Myocyte (in vitro differentiated cells): ENCODE results near the gene RPS17. TPM values are rescaled to one million over a fixed set of nuclear protein-coding genes. Genes with fewer than 3 reads are reported as not detected.
A peak's percentile ranks its signal among the peaks of the same experiment; 100 is the strongest.
"Not testable (repeated sequence)": the region's sequence is repeated elsewhere in the genome, so short reads cannot be mapped to it uniquely, and the experiment has no call there.

Experiments used
- DNase-seq: peaks from one replicate; pipeline ENCODE4 v3.0.0-alpha.2; 2012; ENCODE audit warnings: low read depth
- total RNA-seq: library from RNA; depleted of rRNA; stranded (reverse); fragments of >200 nt; gene quantifications from 2 replicates; pipeline ENCODE4 v1.2.3, GENCODE V29; 2014

The RPS17 gene
- total RNA-seq, 1 donor from 2014 or later: 1,837 TPM

DNA sequence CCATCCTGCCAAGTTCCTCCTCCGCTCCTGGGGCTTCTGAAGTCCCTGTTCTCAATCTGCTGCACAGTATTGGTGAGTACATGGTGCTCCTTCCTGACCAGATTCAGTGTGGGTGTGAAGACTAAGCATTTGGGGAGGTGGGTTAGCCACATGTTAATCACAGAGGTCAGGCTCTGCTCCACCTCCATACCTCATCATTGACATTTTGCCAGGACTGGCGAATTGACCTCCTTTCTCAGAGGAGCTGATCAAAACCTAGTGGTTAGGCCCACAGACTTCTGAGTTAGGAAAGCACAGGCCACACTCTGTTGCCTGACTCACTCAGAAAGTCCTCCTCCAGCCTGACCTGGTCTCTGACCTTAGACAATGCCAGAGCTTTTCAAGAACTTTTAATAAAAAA, 8.4 kb upstream of the RPS17 start:
- DNase-seq: no peak

DNA sequence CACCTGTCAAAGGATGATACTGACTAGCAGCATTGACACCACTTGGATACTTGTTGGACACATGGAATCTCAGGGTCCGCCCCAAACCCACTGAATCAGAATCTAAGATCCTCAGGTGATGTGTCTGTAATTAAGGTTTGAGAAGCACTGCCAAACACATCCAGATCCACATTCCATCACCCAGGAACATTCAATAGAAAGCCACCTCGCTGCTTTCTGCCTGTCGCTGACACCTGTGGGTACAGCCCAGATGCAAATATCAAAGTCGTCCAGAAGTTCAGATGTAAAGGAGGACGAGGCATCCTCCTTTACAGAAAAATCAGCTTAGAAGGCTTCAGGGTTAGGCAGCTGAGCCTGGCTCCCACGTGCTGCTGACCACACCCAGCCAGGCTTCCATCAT, 5.2 kb upstream of the RPS17 start:
- no peak for DNase-seq

DNA sequence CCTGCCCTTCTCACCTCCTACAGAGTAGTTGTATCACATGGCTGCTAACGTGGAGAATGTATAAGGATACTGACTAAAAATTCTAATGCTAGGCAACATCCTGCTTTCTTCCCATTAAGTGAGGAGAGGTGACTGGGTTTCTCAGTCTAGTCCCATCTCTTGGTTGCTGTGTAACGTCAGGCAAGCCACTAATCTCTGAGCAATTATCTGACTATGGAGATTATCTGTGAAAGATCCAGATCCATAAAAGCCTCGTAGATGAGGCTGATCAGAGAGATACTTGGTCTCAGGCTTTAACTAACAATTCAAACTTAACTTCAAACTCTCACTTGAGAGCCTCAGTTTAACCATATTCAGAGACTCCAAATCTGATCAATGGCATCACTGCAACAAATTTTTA, 4.7 kb upstream of the RPS17 start:
- DNase-seq: no peak

- DNase-seq: no peak
These were observed 4.2 kb upstream of the RPS17 start for GRCh38 chr15:82544431-82544830.

DNA sequence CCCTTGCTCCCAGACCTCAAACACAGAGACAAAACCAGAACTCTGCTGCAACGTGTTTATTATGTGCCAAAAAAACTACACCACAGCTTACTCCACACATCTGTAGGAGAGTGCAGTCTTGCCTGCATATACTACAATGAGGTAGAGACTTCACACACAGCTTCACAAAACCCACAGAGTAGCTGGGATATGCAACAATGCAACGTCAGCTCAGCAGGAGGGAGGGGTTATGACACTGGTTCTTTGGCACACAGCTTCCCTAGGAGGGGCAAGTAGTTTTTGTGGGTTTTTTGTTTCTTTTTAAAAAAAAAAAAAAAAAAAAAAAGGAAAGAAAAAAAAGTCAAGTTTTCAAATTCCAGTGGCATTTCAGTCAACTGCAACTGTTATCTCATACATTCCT, 2.9 kb upstream of the RPS17 start:
- DNase-seq: peak; percentile 49

DNA sequence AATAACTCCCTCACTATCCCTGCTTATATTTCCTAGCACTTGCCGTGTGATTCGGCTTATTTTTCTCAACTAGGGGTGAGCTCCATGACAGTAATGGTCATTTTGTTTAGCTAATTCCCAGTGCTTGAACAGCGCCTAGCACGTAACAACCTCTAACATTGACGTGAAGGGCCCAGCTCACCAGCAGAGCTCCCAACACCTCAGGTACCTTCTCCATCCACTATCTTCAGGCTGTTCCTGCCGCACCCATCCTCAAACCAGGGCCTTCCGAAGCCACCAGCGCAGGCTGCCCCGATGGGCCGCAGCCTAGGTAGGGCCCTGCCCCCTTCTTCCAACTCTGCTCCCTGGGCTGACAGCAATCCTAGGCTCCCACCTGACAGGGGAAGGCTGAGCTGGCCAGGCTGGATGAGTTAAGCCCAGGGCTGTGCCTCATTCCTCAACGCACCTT, 751 bp upstream of the RPS17 start:
- no peak for DNase-seq

DNA sequence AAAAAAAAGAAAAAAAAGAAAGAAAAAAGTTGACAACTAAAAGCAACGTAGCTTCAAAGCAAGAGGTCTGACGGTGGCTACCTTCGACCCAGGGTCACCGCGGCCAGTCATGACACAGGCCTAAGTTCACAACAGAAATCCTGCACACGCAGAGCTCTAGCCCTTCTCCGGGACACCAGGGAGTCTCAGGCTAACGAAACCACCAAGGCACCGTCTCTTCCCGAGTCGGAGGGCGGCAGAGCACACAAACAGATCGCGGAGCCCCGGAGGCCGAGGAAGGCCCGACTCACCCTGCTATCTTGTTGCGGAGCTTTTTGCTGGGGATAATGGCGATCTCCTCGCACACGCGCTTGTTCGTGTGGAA, 584 bp downstream of the RPS17 start:
- DNase-seq: peak; percentile 24

GRCh38 chr15:82538961-82539690, 1.1 kb downstream of the RPS17 start:
- peak; percentile 11 for DNase-seq

- no peak for DNase-seq
These were observed 2.8 kb downstream of the RPS17 start for GRCh38 chr15:82537351-82537908.

- no peak for DNase-seq
These were observed 3.6 kb downstream of the RPS17 start for GRCh38 chr15:82536409-82537350.

GRCh38 chr15:82535566-82536408, 4.5 kb downstream of the RPS17 start:
- DNase-seq: peak; percentile 57

GRCh38 chr15:82535151-82535550, 5.1 kb downstream of the RPS17 start:
- not testable (repeated sequence) for DNase-seq

- not testable (repeated sequence) for DNase-seq
These were observed 5.8 kb downstream of the RPS17 start for GRCh38 chr15:82534457-82534861.

- DNase-seq: no peak
These were observed 6.5 kb downstream of the RPS17 start for GRCh38 chr15:82533801-82534200.

GRCh38 chr15:82532991-82533481, 7.2 kb downstream of the RPS17 start:
- no peak for DNase-seq

DNA sequence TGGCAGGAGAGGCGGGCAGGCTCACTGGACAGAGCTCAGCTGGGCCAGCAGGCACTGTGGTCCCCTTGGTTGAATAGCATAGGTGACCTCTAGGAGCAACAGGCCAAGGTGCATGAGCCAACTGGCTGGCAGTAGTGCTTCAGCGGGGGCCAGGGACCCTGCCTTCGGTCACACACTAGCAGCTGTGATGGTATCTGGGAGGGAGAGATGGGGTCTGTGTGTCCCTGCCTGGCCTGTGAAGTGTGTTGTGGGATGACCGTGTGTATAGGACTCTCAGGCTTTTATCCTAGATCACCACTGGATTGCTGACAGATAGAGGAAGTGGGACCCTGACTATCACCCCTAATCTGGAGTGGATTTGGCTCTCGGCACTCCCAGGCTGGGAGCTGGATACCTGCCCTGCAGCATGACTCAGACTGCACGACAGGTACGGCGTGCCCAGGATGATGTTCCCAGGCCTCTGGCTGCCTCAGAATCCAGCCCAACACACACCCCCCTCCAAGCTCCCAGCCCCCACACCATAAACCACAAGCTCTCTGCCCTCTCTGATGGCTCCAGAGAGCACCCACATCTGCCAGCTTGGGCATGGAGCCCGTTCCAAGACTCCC, 7.8 kb downstream of the RPS17 start:
- DNase-seq: no peak

DNA sequence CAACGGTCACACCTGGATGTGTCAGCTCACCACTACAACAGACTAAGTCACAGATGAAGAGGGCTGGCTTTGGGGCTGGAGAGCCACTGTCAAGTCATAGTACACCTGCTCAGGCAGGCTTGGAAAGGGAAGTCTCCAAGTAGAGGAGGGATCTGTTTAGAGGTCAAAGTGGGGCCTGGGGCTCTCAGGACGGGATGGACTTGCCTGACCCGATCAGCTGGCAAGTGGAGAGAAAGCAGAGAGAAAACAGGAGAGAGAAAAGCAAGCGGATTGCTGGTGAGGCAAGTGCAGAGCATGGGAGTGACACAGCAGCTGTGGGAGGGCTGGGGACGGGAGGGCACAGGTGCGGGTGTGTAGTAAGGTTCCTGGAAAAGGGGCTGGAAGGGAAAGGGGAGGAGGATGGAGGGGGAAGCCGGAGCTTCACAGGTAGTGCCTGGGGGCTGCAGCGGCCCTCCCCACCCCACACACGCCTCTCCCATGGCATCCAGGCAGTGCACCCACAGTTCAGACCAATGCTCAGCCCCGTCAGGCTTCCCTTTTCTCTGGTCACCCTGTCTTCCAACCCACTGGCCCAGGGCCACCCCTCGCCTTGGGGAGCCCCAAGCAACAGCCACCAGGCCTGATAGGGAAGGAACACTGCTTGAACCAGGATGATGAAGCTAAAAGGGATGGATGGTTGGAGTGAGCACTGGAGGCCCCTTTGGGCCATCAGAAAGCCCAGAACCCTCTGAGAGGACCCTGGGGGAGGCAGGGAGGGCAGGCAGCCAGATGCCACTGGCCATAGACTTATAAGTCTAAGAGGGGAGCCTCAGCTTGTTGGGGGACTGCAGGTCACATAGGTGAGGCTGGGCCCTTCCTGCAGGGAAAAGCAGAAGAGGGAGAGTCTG, 8.5 kb downstream of the RPS17 start:
- no peak for DNase-seq

DNA sequence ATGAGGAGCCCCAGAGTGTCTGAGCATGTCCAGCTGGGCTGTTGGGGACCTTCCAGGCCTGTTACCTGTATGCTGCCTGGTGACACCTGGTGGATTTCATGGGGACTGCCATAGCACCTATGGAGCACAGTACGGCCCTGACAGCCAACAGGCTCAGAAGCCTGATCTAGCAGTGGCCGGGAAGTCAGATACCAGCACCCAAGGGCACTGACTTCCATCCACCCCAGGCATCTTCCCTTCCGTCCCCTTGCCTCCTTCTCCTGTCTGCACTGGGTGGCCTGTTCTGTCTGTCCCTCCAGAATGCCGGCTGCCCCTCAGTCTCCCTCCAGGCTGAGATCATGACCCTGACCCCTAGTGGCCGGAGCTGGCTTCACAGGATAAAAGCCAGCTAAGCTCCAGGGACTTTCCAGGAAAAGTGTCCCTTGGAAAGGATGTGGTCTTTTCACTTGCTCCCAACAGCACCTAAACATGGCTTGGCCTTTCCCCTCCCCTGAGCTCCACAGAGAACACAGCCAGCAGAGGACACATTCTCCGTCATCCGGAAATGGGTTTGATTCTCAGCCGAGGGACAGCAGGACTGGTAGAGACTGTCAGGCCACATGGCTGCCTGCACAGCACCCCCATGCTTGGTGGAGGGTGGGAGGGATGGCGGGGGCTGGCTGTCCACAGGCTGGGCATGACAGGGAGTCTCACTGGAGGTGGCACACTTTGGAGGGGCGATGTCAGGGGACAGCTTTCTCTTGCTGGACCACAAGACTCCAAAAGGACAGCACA, 9.5 kb downstream of the RPS17 start:
- DNase-seq: peak; percentile 69

DNA sequence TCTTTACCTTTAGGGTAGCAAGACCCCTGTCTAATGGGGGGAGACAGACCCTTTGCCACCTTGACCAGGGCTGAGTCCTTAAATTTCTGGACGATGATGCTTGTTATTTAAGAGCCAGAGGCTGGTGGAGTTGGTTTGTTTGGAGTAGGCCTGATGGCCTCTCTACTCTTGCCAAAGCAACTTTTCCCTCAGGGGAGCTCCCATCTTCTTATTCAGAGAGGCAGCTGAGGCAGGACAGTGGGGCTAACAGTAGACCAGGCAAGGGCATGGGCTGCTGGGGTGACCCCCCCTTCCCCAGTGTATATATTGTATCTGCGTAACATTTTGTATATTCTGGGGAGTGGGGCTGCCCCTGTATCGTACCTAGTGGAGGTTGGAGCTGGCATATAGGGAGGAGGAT, 10.3 kb downstream of the RPS17 start:
- no peak for DNase-seq
